ENCODE data around the gene APOL1.
A peak's percentile ranks its signal among the peaks of the same experiment; 100 is the strongest.
"Not testable (repeated sequence)": the region's sequence is repeated elsewhere in the genome, so short reads cannot be mapped to it uniquely, and the experiment has no call there.

APOL1 gene

DNA sequence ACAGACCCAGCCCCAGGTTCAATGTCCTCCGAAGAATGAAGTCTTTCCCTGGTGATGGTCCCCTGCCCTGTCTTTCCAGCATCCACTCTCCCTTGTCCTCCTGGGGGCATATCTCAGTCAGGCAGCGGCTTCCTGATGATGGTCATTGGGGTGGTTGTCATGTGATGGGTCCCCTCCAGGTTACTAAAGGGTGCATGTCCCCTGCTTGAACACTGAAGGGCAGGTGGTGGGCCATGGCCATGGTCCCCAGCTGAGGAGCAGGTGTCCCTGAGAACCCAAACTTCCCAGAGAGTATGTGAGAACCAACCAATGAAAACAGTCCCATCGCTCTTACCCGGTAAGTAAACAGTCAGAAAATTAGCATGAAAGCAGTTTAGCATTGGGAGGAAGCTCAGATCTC is 14.1 kb downstream of the APOL1 start:
- DNase-seq (ENCODE audit: low read depth in 2 of 2): no peak

DNA sequence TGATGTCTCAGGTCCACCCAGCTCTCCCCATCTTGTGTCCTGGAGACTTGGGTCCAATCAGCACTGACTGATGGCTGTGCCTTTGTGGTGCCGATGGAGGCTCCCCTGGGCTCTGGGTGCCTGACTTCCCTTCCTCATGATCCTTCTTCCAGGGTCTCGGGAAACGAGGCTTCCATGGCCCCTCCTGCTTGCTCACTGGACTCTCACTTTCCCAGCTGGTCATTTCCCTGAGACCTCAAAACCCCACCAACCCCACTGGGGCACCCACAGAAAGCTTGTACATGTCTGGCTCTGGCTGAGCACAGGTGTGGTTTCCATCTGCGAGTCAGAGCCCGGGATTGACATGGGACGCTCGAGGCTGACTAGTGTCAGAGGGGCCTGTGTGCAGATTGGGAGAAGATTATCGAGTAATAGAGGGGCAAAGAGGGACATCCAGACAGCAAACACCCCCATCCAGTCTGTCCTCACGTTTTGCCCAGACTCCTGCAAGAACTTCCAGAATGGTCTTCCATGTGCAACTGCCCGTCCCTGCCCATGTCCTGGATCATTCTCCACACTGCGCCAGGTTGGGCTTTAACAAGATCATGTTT is 15.1 kb downstream of the APOL1 start:
- no peak for DNase-seq (ENCODE audit: low read depth in 2 of 2)

DNA sequence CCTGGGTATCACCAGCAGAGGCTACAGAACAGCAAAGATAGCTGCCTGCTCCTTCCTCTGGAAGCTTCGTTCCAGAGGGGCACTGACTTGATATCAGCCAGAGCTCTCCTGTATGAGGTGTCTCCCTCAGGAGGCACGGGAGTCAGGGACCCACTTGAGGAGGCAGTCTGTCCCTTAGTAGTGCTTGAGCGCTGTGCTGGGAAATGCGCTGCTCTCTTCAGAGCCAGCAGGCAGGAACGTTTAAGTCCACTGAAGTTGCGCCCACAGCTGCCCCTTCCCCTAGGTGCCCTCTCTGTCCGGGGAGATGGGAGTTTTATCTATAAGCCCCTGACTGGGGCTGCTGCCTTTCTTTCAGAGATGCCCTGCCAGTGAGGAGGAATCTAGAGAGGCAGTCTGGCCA is 18.3 kb downstream of the APOL1 start:
- DNase-seq (ENCODE audit: low read depth in 2 of 2): not testable (repeated sequence)

DNA sequence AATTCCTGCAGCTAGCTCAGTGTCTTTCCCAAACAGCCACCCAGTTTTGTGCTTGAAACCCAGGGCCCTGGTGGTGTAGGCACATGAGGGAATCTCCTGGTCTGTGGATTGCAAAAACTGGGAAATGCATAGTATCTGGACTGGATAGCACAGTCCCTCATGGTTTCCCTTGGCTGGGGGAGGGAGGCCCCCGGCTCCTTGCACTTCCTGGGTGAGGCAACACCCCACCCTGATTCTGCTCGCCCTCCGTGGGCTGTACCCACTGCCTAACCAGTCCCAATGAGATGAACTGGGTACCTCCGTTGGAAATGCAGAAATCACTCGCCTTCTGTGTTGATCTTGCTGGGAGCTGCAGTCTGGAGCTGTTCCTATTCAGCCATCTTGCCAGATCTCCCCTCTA is 19.0 kb downstream of the APOL1 start:
- not testable (repeated sequence) for DNase-seq (ENCODE audit: low read depth in 2 of 2)

DNA sequence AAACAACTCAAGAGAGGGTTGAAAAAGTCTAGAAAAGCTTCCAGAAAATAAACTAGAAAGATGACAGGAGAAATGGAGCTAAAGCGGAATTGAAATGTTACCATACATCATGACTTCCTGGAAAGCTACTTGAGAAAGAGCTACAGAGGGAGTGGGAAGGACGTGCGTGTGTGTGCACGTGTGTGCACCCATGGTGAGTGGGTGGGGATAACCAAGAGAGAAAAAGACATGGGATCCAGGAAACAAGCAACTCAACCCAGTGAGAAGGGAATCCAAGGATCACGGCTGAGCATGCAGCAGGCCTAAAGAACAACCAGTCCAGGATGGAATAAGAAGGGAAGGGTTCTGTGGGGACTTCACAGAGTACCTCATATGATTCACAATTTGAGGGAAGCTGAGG is 21.6 kb downstream of the APOL1 start:
- DNase-seq (ENCODE audit: low read depth in 2 of 2): no peak

DNA sequence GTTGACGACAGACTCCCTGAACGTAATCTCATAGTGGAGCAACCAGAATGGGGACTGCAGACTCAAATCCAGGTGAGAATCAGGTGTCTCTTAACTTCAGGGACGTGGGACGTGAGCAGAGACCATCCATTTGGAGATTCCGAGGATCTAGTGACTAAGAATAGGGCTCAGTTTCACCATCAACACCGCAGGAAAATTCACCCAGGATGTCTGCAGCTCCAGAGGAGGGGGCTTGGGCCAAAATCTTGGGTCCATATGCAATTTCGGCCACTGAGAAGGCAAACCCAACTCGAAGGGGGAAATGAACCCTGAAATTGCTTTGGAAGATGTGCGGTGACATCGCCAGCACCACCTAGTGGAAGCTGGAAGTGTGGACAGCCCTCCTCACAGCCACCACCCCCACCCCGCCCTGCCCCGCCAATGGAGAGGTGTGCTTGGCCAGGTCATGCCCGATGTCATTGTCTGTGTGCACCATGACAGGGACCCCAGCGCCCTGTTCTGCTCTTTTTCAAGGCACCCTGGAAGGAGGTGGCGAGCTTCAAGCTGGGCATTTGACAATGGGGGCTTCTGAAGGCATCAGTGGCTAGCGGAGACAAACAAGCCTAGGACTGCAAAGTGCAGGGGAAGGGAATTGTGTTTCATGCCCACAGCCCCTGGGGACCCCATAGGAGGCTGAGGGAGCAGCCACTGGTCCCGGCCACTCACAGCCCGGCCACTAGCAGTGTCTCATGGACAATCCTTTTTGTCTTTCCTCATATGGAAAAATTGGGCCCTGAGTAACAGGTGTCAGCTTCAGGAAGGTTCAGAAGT is 24.8 kb downstream of the APOL1 start:
- DNase-seq (ENCODE audit: low read depth in 2 of 2): peak; percentile 47 to 54

DNA sequence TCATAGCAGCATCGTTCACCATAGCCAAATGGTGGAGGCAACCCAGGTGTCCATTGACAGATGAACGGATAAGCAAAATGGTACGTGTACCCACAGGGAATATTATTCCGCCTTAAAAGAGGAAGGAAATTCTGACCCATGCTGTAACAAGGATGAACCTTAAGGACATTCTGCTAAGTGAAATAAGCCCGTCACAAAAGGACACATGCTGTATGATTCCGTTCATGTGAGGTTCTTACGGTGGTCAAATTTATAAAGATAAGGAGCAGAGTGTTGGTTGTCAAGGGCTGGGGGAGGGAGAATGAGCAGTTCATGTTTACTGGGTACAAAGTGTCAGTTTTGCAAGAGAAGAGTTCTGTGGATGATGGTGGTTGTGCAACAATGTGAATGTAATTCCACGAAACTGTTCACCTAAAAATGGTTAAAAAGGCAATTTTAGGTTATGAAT is 26.3 kb downstream of the APOL1 start:
- no peak for DNase-seq (ENCODE audit: low read depth in 2 of 2)

DNA sequence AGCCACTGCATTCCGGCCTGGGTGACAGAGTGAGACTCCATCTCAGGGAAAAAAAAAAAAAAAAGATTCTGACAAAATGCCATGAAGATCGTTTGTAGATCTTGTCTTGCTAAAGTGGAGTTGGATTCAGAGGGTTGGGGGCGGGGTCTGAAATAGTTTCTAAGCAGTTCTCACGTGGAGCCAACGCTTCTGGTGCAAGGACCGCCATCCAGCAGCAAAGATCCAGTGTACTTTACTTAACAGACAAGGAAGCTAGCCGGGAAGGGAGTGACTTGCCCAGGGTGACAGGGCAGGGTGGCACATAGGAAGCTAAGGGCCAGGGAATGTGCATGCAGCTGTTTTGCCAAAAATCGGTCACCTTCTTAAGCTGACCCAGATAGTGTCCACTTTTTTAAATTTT is 27.4 kb downstream of the APOL1 start:
- no peak for DNase-seq (ENCODE audit: low read depth in 2 of 2)

DNA sequence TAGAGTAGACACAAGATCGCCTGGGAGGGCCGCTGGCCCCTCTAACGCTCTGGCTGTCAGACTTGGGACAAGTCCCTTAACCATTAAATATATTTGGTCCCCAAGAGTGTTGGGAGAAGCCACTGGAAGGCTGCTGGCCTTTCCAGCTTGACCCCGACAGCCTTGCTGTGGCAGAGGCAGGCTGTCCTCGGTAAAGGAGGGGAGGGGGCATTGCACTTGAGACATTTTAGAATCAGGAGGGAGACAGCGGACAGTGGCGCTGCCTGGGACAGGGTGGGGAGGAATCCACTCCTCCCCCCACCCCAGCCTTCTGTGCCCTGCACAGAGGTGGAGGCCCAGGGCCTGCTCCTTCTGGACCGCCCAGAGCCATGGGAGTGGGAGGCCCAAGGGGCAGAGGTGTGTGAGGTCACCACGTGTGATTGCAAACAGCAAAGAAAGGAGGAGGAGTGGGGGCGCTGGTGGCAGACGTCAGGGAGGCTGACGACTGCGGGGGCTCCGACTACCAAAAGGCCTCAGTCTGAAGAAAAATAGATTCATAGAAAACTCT is 28.9 kb downstream of the APOL1 start:
- no peak for DNase-seq (ENCODE audit: low read depth in 2 of 2)

DNA sequence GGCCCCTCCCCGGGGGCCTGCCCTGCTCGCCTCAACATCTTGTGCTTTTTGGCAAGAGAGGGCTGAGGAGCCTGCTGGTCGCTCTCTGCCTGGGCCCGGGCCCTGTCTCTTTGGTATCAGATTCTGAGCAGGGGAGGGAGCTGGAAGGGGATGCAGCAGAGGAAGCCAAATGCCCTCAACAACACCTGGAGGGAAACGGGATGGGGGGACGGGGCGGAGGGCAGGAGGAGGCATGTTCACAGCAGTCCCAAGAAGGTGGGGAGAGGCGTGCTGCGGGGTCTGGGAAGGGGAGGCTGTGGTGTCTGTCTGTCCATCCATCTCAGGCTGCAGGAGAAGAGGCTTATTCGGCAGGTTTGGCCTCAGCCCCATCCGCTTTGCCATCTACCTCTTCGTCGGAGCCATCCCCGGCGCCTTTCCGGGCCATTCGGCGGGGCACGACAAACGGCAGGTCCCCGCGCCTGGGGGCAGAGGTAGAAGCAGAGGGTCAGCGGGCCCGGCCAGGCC is 29.4 kb downstream of the APOL1 start:
- no peak for DNase-seq (ENCODE audit: low read depth in 2 of 2)

DNA sequence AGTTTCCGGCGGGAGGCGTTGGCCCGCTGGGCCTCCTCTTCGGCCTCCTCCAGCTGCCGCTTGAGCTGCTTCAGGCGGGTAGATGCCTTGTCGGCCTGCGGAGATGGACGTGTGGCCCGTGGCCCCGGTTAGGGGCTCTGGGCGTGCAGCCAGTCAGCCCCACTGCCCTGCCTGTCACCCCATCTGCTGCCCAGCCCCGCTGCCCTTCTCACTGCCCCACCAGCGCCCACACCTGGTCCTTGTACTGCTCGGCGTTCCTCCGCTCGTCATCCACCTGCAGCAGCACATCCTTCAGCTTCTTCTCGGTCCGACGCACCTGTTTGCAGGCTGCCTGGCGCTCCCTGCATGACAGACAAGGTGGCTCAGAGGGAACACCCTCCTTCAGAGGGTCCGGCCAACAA is 31.2 kb downstream of the APOL1 start:
- no peak for DNase-seq (ENCODE audit: low read depth in 2 of 2)

DNA sequence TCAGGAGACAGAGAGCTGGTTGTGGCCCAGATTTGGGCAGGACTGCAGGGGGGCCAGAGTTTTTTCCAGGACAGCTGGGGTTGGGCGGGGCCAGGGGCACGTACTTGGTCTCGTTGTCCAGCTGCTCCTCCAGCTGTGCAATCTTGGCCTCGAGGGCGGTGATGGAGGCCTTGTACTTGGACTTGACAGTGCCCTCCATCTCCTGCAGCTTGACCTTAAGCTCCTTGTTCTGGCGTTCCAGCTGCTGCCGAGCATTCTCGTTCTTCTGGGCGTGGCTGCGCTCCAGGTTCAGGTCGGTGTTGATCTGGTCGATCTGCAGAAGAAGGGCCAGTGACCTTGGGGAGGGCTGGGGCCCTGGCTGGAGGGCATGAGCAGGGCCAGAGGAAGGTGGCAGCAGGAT is 32.1 kb downstream of the APOL1 start:
- no peak for DNase-seq (ENCODE audit: low read depth in 2 of 2)

DNA sequence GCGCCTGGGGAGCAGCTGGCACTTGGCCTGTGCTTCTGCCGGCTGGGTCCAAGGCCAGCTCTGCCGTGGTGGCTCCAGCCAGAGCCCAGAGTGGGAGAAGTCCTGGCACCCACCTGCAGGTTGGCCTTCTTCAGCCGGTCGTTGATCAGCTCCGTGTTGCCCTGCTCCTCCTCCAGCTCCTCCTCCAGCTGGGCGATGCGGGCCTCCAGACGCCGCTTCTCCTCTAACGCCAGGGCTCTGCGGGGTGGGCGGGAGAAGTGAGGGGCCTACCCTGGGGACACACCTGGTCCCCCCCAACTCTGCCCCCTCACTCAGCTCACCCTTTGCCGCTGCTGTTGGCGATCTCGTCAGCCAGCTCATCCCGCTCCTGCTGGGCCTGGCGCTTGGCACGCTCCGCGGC is 32.6 kb downstream of the APOL1 start:
- no peak for DNase-seq (ENCODE audit: low read depth in 2 of 2)

DNA sequence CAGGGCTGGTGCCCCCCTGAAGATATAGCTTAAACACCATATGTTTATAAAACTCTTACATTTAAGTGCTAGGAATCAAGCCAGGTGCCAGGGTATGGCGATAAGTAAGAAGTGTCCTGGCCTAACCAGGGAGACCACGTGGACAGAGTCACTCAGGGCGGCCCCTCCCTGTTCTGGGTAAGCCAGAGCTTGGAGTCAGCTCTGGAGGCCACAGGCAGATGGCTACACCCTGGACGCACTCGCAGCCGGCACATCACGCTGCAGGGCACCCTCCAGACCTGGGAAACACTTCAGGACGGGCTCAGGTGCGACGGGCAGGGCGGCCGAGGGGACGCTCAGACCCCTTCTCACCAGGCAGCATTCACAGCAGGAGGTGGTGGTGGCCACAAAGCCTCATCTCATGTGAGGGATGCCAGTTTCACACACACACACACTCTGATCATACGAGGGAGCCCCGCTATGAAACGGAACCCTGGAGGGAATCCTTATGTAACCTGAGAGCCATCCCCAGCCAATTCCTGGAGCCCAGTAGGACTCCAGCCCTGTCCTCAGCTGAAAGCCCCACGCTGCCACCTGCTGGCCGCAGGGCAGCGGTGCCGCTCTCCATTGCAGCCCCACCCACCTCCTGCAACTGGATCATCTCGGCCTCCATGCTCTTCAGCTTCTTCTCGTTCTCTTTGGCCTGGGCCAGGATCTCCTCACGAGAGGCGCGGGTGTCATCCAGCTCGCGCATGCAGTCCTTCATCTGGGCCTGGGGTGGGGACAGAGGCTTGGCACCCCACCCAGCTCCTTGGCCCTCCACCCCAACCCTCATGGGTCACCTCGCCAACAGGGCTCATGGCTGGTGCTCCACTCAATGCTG is 33.4 kb downstream of the APOL1 start:
- DNase-seq (ENCODE audit: low read depth in 2 of 2): peak; percentile 50 to 68

DNA sequence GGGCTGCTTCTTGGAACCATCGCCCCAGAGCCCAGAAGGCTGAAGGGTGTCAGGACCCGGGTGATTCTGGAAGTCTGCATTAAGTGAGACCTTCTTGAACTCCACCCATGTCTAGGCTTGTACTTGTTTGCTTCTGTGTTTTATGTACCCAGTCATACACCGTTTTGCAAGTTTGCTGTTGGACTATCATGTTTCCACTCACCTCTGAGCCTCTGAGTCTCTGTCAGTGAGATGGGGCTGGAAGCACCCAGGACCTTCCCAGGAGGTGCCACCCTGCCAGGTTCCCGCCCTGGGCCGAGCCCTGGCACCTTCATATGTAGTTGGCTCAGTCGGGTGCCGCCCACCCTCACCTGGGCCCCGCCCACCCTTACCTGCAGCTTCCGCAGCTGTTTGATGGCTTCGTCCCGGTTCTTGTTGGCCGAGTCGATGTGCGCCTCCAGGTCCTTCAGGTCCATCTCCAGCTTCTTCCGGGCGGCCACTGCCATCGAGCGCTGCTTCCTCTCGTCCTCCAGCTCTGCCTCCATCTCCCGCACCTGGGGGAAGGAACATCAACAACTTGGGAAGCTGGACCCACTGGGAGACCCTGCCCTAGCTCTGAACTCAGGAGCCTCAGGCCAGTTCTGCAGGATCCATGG is 35.1 kb downstream of the APOL1 start:
- DNase-seq (ENCODE audit: low read depth in 2 of 2): no peak

DNA sequence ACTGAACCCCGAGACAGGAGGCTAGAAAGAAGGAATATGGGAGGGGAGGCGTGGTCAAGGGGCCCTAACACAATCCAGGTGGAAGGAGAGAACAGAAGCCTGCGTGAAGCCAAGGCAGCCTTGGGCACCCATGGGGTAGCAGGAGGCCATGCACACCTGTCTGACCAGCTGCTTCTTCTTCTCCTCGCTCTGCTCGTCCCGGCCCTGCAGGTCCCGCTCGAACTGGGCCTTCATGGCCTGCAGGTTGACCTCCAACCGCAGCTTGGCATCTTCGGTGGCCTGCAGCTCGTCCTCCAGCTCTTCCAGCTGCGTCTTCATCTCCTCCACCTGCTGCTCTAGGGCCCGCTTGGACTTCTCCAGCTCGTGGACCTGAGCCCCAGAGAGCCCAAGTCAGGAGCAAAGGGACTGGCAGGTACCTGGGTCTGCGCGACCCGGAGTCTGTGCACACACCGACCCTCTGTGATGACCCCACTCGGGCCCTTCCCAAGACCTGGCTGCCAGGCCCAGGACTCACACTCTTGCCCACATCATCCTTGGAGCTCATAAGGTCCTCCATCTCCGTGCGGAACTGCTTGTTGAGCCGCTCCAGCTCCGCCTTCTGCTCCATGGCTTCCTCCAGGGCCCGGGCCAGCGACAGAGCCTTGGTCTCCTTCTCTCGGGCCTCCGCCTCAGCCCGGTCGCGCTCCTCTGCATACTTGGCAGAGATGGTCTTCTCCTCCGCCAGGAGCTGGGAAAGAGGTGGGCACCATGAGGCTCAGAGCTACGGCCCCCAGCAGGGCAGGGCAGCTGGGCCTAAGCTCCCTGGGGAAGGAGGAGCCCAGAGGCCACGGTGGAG is 35.9 kb downstream of the APOL1 start:
- no peak for DNase-seq (ENCODE audit: low read depth in 2 of 2)

DNA sequence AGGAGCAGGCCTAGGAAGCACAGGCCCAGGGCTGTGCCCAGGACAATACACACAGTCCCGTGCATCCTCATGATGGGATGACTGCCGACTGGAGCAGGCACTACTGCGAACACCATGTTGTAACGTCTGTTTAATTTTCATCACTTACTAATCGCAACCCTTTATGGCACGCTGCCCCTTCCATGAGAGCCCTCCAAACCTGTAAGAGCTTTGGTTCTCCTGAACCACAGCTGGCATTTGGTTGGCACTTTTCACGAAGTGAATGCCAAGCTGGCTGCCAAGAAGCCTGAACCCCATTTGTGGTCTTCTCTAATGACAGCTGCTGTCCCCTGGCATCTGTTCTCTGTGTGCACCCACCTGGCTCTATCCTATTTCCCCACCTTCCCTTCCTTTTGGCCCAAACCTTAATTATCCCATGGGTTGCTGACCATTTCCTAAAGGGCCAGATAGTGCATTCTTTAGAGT is 36.5 kb downstream of the APOL1 start:
- no peak for DNase-seq (ENCODE audit: low read depth in 2 of 2)

DNA sequence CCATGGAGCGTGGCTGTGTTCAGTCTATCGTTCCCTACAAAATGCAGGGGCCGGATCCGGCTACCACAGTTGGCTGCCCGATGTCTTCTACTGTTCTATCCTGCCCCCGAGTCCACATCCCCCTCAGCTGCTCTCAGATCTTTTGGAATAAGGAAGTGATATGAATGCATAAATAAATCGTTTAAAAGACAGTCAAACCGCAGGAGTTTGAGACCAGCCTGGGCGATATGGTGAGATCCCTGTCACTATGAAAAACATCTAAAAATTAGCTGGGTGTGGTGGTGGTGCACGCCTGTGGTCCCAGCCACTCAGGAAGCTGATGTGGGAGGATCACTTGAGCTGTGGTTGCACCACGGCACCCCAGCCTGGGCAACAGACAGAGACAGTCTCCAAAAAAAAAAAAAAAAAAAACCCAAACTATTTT is 37.0 kb downstream of the APOL1 start:
- not testable (repeated sequence) for DNase-seq (ENCODE audit: low read depth in 2 of 2)

DNA sequence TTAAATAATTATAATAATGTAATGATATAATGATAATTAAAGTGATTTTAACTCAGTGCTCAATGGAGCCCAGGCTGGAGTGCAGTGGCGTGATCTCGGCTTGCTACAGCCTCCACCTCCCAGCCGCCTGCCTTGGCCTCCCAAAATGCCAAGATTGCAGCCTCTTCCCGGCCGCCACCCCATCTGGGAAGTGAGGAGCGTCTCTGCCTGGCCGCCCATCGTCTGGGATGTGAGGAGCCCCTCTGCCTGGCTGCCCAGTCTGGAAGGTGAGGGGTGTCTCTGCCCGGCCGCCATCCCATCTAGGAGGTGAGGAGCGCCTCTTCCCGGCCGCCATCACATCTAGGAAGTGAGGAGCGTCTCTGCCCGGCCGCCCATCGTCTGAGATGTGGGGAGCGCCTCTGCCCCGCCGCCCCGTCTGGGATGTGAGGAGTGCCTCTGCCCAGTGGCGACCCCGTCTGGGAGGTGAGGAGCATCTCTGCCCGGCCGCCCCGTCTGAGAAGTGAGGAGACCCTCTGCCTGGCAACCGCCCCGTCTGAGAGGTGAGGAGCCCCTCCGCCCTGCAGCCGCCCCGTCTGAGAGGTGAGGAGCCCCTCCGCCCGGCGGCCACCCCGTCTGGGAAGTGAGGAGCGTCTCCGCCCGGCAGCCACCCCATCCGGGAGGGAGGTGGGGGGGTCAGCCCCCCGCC is 37.6 kb downstream of the APOL1 start:
- not testable (repeated sequence) for DNase-seq (ENCODE audit: low read depth in 2 of 2)

All from stimulated activated CD4-positive, alpha-beta T cell treated with anti-CD3 and anti-CD28 coated beads, Interleukin-1b, Interleukin-23, amount 100 ng/mL, for 4 hours (primary cell).